ENCODE data around the gene NOS3.

The NOS3 gene

DNA sequence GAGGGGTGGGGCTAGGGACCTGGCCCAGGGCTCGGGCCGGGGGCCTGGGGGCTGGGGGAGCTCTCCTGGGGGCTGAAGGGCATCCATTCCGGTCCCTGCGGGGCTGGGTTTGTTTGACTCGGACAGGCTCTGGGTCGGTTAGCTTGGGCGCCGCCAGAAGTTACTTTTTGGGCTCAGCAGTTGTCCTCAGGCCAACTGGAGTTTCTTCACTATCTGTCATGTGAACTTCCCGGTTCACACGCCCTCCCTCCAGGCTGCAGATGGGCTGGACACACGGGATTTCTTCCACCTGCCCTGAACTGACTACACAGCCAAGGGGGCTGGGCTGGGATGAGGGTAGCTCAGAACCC lies 72.4 kb downstream of the NOS3 start:
- TF ChIP-seq TAF1 (IDR thresholded peaks at IDR 0.05; ENCODE audit: borderline replicate concordance, insufficient read depth, low read length) (no peak), SIN3A (IDR thresholded peaks at IDR 0.05; ENCODE audit: borderline replicate concordance, insufficient read depth, low read length) (no peak), POLR2AphosphoS5 (IDR thresholded peaks at IDR 0.05; ENCODE audit: low read depth, low read length) (no peak), REST (IDR thresholded peaks at IDR 0.05; ENCODE audit: insufficient read depth in 1 of 2, low read depth in 2 of 2, low read length in 2 of 2) (no peak), FOXP2 (optimal IDR thresholded peaks at IDR 0.05; ENCODE audit: borderline replicate concordance, extremely low read depth, extremely low read length, insufficient read depth) (no peak)

All from PFSK-1 (cell line).